HG02973 (cell line): Measurements from ENCODE around the gene ART4.
A peak's percentile ranks its signal among the peaks of the same experiment; 100 is the strongest.

ENCODE experiments used
- ATAC-seq: cut with Tn5 transposase; IDR thresholded peaks from one replicate; pipeline ENCODE4 v1.9.1; 2021; ENCODE audit warnings: moderate library complexity; ENCODE audit not compliant: unreplicated experiment

Gene ART4, protein sequence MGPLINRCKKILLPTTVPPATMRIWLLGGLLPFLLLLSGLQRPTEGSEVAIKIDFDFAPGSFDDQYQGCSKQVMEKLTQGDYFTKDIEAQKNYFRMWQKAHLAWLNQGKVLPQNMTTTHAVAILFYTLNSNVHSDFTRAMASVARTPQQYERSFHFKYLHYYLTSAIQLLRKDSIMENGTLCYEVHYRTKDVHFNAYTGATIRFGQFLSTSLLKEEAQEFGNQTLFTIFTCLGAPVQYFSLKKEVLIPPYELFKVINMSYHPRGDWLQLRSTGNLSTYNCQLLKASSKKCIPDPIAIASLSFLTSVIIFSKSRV

GRCh38 chr12:14843425-14843887 is at the start of gene ART4:
Gene ART4, minus strand, starts transcription at chr12:14843526. Its CDS starts 413 bp downstream, at chr12:14843113.
- ATAC-seq = no peak

DNA sequence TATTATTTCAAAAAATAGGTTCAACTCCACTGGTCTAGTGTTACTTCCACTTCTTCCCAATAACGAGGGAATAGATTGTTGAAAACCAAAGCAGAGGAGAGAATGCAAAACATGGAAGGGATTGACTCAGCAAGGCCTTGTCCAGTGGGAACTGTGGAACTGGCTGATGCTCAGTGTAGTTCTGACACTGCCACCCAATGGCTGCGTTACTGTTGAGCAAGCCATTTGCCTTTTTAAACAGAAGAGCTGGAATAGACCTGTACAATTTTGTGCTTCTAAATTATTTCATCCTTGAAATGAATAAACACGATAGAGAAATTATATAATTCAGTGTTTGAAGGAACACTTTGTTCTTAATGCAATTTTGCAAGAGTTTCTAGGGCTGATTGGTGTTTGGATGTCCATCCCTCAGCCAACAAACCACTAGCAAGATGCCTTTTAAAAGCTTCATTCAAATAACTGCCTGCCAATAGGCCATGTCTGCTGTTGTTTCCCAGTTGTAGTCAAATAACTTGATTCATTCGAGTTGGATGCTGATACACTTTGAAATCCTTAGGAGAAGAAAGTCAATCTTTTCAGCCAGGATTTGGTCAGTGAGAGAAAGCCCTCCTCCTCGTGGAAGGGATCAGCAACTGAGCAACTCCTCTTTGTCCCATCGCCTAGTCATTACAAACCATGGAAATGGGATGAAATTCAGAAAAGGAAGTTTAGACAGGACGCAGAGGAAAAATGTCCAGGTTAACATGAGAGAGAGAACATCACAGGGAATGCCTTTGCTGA is 49.6 kb upstream of the ART4 start:
- ATAC-seq = no peak

DNA sequence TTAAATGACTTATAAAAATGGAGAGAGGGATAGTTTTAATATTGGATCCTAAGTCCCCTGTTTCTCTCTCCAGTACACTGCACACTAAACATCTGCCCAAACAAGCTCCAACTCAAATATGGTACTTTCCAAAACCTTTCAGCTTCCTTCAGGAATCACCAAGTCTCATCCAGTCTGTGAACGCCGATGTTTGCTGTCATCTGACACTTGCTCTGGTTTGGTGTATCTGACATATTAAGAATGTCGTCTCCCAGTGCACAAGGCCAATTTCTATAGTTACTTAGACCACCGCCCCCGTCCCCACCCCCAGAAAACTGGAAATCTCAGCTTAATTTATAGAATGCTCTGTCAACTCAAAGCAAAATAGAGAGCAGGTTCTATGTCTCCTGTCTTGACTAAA is 47.4 kb upstream of the ART4 start:
- ATAC-seq = no peak

GRCh38 chr12:14886271-14886670 is 42.9 kb upstream of the ART4 start:
- ATAC-seq = no peak

DNA sequence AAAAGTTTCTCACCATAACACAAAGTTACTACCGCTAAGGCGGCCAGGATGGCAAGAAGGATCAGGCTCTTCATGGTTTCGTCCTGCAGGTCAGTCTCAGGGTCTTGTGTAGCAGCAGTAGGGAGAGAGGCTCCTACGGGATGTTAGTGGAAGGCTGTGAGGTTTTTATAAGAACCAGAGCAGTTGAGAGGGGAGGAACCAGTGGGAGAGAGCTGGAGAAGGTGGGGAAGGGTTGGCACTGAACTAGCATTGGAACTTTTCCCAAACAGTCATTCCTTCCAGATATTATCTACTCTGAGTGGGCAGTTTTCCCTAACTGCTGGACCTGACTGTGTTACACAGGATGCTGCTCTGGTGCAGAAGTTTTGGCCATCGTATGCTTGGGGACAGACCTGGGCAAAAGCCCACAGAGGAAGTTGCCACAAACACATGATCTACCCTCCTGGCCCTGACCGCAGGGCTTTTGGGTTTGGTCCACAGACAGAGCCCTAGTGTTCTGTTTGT is 42.4 kb upstream of the ART4 start, which contains the start of gene MGP:
TSS of gene MGP (minus strand) at position 137 of the 504 bp plus-strand sequence. CDS start at position 74, 63 bp downstream.
- no peak for ATAC-seq

- ATAC-seq = peak; percentile 95
Measured at GRCh38 chr12:14884458-14884878, 41.1 kb upstream of the ART4 start.

DNA sequence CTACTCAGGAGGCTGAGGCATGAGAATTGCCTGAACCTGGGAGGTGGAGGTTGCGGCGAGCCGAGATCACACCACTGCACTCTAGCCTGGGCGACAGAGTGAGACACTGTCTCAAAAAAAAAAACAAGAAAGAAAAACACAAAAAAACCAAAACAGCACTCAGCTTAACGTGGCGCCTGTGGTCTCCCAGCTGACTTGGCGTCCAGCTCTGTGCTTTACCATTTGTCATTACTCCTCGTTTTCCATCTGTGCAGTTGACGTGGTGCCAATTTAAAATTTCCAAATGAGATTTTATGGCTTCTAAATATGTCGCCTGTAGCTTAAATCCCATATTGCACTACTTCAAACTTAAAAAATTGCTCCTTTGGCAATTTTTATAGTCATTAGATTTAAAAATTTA is 40.4 kb upstream of the ART4 start:
- no peak for ATAC-seq

DNA sequence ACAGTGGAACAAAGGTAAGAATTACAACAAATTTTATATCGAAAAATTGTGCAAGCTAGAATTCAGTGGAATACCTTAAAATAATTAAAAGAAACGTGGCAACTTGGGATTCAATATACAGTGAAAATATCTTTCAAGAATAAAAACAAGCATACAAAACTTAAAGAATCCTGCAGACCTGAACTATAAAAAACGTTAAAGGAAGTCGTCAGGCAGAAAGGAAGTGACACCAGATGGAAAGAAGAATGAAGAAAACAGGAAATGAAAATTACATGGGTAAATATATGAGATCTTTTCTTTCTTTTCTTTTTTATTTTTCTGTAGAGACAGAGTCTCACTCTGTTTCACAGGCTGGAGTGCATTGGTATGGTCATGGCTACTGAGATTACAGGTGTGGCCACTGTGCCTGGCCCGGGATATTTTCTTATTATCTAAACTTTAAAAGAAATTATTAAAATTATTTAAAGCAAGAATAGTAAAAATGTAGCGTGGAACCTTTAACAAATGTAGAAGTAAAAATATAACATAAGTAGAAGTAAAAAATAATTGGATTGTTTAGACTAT is 37.6 kb upstream of the ART4 start:
- no peak for ATAC-seq

- no peak for ATAC-seq
Measured at GRCh38 chr12:14879222-14879933, 36.1 kb upstream of the ART4 start.

GRCh38 chr12:14878488-14878887 is 35.2 kb upstream of the ART4 start:
- no peak for ATAC-seq

- no peak for ATAC-seq
Measured at GRCh38 chr12:14876833-14877232, 33.5 kb upstream of the ART4 start.

- ATAC-seq = no peak
Measured at GRCh38 chr12:14874882-14875281, 31.6 kb upstream of the ART4 start.

DNA sequence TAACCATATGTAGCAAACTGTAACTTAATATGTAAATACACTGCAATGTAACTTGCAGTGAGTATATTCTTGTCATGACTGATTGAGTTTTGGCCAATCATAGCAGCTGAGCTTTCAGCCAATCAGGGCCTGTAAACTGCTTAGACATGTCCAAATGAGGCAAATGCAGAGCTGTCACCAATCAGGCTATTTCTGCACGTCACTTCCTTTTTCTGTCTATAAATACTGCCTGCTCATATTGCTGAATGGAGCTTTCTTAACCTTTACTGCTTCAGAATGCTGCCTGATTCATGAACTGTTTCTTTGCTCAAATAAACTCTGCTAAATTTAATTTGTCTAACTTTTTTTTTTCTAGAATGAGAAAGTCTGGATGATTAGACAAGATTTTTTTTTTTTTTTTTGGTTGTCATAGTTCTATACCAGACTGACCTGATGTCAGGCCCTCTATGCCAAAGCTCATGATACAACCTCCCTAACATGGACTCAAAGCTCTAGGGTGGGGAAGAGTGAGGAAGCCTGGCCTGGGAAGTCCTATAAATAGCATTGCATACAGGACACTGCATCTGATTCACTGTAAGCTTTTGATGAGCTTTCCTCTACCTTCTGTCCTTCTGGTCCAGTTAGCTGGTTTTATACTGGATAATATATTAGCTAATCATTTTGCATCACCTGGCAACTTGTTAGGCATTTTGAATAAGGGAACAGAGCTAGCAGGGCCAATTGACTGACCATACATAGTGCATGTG is 30.3 kb upstream of the ART4 start:
- no peak for ATAC-seq

DNA sequence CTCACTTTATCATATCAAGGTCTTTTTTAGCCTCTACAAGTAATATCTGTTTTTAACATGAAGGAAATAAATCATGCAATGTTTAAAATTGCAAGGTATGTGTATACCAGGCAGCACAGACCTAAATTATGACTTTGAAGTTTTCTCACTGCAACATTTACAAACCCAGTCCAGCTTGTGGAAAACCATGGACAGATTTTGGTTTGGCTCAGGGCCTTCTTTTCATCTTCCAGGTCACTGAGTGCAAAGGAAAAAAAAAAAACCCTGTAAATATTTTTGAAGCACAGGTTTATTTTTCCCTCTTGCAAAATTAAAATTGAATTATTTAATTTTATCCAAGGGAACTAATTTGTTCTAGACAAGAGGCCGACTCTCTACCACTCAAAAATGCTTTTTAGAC is 28.6 kb upstream of the ART4 start:
- no peak for ATAC-seq

- no peak for ATAC-seq
Measured at GRCh38 chr12:14871247-14871646, 27.9 kb upstream of the ART4 start.

DNA sequence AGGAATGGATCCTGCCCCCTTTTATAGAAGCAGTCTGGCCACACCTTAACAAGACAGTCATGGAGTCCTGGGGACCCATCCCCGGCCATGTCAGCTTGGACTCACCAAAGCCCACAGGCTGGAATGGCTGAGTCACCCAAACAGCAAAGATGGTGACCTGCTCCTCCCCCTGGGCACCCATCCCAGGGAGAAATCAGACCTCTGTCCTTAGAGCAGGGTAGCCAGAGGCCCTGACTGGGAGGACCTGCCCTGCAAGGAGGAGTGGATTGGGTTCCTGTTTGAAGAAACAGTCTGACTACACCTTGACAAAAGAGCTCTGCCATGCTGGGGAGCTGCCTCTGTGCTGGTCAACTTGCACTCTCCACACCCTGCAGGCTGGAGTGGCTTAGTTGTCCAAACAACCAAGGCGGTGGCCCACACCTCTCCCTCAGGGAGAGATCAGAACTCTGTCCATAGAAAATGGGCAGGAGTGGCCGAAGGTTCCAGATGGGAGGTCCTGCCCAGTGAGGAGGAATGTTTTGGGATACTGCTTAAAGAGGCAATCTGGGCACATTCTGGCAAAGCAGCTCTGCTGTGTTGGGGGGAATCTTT is 25.7 kb upstream of the ART4 start:
- no peak for ATAC-seq

DNA sequence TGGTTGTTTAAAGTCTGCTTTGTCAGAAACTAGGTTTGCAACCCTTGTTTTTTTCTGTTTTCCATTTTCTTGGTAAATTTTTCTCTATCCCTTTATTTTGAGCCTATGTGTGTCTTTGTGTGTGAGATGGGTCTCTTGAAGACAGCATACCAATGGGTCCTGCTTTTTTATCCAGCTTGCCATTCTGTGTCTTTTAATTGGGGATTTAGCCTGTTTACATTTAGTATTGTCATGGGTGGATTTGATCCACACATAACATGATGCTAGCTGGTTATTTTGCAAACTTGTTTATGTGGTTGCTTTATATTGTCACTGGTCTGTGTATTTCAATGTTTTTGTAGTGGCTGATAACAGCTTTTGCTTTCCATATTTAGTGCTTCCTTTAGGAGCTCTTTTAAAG is 17.2 kb upstream of the ART4 start:
- ATAC-seq = no peak

DNA sequence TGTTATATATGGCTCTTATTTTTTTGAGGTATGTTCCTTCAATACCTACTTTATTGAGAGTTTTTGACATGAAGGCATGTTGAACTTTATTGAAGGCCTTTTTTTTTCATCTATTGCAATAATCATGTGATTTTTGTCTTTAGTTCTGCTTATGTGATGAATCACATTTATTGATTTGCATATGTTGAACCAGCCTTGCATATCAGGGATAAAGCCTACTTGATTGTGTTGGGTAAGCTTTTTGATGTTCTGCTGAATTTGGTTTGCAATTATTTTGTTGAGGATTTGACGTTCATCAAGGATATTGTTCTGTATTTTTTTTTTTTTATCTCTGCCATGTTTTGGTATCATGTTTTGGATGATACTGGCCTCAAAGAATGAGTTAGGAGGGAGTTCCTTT is 15.2 kb upstream of the ART4 start:
- ATAC-seq = no peak

DNA sequence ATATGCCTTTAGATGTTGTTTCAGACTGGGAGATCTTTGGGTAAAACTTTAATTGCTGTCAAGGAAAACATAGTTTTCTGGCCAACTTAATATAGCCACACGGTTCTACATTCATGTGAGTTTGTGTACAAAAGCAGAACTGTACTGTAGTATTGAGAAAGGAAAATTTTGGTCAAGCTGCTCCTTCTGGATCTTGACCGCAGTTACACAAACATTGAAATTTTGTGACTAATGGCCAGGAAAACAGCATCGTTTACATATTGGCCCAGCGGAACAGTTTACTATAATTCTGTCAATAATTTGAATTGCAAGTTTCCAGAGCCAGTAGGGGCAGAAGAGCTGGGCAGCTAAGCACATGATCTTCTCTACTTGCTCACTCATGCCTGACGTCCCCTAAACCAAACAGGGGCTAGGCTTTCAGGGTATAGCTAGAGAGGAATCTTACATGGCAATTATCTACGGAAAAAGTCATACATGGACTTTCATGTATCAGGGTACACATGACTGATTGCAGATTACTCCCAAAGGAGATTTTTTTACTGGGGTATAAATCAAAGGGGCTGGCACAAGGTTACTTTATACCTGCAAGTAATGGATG is 11.4 kb upstream of the ART4 start:
- no peak for ATAC-seq

GRCh38 chr12:14853961-14854360 is 10.6 kb upstream of the ART4 start:
- no peak for ATAC-seq
